Measurements from ENCODE around the gene TPM3. TPM values are rescaled to one million over a fixed set of nuclear protein-coding genes. Genes with fewer than 3 reads are reported as not detected.

The TPM3 gene
- total and polyA plus RNA-seq, 9 of the 15 experiments (the other 6 are each of a cell fraction or from before 2014, with no cell fraction given) = 202 to 604 (median 421) TPM

- no peak for TF ChIP-seq RERE (CRISPR knock-in tag; IDR thresholded peaks at IDR 0.05; ENCODE audit: borderline replicate concordance)
- TF ChIP-seq HNRNPH1 (optimal IDR thresholded peaks at IDR 0.05; ENCODE audit: low read depth, low read length) = no peak
- no peak for TF ChIP-seq ZNF75A (CRISPR knock-in tag; IDR thresholded peaks at IDR 0.05)
- no peak for TF ChIP-seq ZNF217 (CRISPR knock-in tag; IDR thresholded peaks at IDR 0.05)
- TF ChIP-seq SMAD3 (CRISPR knock-in tag; conservative IDR thresholded peaks at IDR 0.05) = no peak
- no peak for TF ChIP-seq MGA (IDR thresholded peaks at IDR 0.05)
- no peak for TF ChIP-seq SMAD4 (CRISPR knock-in tag; conservative IDR thresholded peaks at IDR 0.05)
Observed at GRCh38 chr1:154159554-154159953, 32.3 kb downstream of the TPM3 start (continued).

Data from K562 (cell line).